Measurements from ENCODE around the gene WDR70.
"Not testable (repeated sequence)": the region's sequence is repeated elsewhere in the genome, so short reads cannot be mapped to it uniquely, and the experiment has no call there.

GRCh38 chr5:37481395-37481794 lies 102.3 kb downstream of the WDR70 start:
- TF ChIP-seq CEBPB (IDR thresholded peaks at IDR 0.05; ENCODE audit: borderline replicate concordance in 1 of 2, low read depth in 2 of 2, low read length in 2 of 2); ZBTB33 (IDR thresholded peaks at IDR 0.05); RFX5 (IDR thresholded peaks at IDR 0.05; ENCODE audit: low read depth, low read length); TAF1 (IDR thresholded peaks at IDR 0.05; ENCODE audit: borderline replicate concordance, low read depth, low read length); SMC3 (IDR thresholded peaks at IDR 0.05; ENCODE audit: borderline replicate concordance, low read length); EGR1 (IDR thresholded peaks at IDR 0.05; ENCODE audit: borderline replicate concordance in 1 of 2, low read depth in 2 of 2, low read length in 2 of 2); BACH1 (IDR thresholded peaks at IDR 0.05; ENCODE audit: borderline replicate concordance): not testable (repeated sequence)
- TF ChIP-seq, protein P1, sequence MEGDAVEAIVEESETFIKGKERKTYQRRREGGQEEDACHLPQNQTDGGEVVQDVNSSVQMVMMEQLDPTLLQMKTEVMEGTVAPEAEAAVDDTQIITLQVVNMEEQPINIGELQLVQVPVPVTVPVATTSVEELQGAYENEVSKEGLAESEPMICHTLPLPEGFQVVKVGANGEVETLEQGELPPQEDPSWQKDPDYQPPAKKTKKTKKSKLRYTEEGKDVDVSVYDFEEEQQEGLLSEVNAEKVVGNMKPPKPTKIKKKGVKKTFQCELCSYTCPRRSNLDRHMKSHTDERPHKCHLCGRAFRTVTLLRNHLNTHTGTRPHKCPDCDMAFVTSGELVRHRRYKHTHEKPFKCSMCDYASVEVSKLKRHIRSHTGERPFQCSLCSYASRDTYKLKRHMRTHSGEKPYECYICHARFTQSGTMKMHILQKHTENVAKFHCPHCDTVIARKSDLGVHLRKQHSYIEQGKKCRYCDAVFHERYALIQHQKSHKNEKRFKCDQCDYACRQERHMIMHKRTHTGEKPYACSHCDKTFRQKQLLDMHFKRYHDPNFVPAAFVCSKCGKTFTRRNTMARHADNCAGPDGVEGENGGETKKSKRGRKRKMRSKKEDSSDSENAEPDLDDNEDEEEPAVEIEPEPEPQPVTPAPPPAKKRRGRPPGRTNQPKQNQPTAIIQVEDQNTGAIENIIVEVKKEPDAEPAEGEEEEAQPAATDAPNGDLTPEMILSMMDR (IDR thresholded peaks at IDR 0.05 in 2 of 3, conservative IDR thresholded peaks at IDR 0.05 in 1 of 3; ENCODE audit: control insufficient read depth in 2 of 3, extremely low read depth in 1 of 3, insufficient read depth in 1 of 3, low read depth in 3 of 3, low read length in 3 of 3) = not testable (repeated sequence)

Measured in GM12878 (cell line).